Activated naive CD8-positive, alpha-beta T cell treated with anti-CD3 and anti-CD28 coated beads, Interleukin-2, amount 10 ng/mL, durations not matched to agents 7 days and 5 days (primary cell): ENCODE data around the gene ITIH5. TPM values are rescaled to one million over a fixed set of nuclear protein-coding genes. Genes with fewer than 3 reads are reported as not detected.

Experiments
- ATAC-seq: fragments of 150-1000 bp; cut with Tn5 transposase; one replicate; pipeline ENCODE4 v1.10.0; 2021; ENCODE audit warnings: low read depth, moderate library complexity
- POLR2A ChIA-PET: fragments of 350-600 bp; sonication (Branson Sonifier 250); formaldehyde crosslinking; loops from one replicate; lab custom pipeline; 2021; ENCODE audit warnings: antibody characterized with exemption; lab: Charles Lee
- DNase-seq: peaks from one replicate; pipeline ENCODE4 v3.0.0; 2021
- H3K27ac Mint-ChIP-seq: one replicate; pipeline ENCODE4 v1.8.0; 2022; ENCODE audit warnings: mild to moderate bottlenecking, mixed read lengths
- H3K27me3 Mint-ChIP-seq: one replicate; pipeline ENCODE4 v1.8.0; 2022; ENCODE audit warnings: mild to moderate bottlenecking, moderate library complexity, mixed read lengths
- H3K36me3 Mint-ChIP-seq: one replicate; pipeline ENCODE4 v1.8.0; 2021; ENCODE audit warnings: mild to moderate bottlenecking, mixed read lengths
- H3K4me1 Mint-ChIP-seq: one replicate; pipeline ENCODE4 v1.8.0; 2021; ENCODE audit warnings: mixed read lengths
- H3K4me3 Mint-ChIP-seq: one replicate; pipeline ENCODE4 v1.8.0; 2022; ENCODE audit warnings: mild to moderate bottlenecking, moderate library complexity, mixed read lengths
- H3K9me3 Mint-ChIP-seq: one replicate; pipeline ENCODE4 v1.8.0; 2021; ENCODE audit warnings: mixed read lengths
- total RNA-seq, 2 experiments: library from RNA; stranded (reverse); gene quantifications; one replicate each; pipeline ENCODE4 v1.2.3, GENCODE V29; 2021

The ITIH5 gene
- total RNA-seq, 2 experiments from 2014 or later: not detected

GRCh38 chr10:7642491-7643011, 24.2 kb downstream of the ITIH5 start:
- H3K9me3 Mint-ChIP-seq: peaks cover 3% of the 10 kb centered on the region
- no peak overlapping the region for H3K4me3 Mint-ChIP-seq
- ATAC-seq (no peak), DNase-seq (no peak)
- POLR2A ChIA-PET: no interaction called here
- no peak overlapping the region for H3K27ac Mint-ChIP-seq
- H3K4me1 Mint-ChIP-seq: no peaks in the 10 kb centered on the region
- no peaks in the 10 kb centered on the region for H3K36me3 Mint-ChIP-seq
- H3K27me3 Mint-ChIP-seq: peaks cover 38% of the 10 kb centered on the region

DNA sequence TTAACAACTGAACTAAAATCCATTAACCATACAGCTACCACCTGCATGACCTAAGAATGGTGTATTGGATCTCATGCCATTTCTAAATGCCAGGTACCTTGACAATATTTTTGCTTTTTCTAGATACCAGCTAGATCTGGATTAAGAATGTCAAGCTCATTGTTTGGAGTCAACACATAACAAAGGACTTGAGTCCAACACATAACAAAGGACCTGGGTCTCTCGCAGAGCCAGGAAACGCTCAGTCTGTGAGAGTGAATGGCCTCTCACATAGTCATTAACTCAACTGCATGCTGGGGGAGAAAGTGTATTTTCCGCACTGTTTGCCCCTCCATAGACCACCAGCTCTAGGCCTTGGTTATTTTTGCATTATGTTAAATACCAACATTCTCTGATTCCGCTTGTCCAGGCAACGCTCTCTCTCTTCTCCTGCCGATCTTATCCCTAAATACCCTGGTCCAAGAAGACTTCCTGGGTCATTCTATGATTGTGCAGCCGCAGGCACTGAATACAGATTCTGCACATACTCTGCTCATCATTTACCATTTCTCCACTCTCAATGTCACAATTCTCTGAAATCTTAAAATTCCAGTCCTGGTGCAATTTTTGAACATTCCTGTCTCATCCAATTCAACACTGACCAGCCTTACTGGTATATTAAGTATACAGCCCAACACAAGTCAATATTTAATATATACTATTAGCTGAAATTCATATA, 31.2 kb downstream of the ITIH5 start:
- H3K4me1 Mint-ChIP-seq: no peaks in the 10 kb centered on the region
- no peak for ATAC-seq
- POLR2A ChIA-PET: no interaction called here
- no peak for DNase-seq
- H3K27me3 Mint-ChIP-seq: peaks cover 17% of the 10 kb centered on the region
- H3K4me3 Mint-ChIP-seq: no peak overlapping the region
- no peaks in the 10 kb centered on the region for H3K36me3 Mint-ChIP-seq
- H3K27ac Mint-ChIP-seq: no peak overlapping the region
- no peaks in the 10 kb centered on the region for H3K9me3 Mint-ChIP-seq

- peaks cover 11% of the 10 kb centered on the region for H3K27me3 Mint-ChIP-seq
- H3K9me3 Mint-ChIP-seq: no peaks in the 10 kb centered on the region
- no peak for ATAC-seq
- no peak for DNase-seq
- no peaks in the 10 kb centered on the region for H3K4me1 Mint-ChIP-seq
- no peak overlapping the region for H3K4me3 Mint-ChIP-seq
- H3K36me3 Mint-ChIP-seq: no peaks in the 10 kb centered on the region
- H3K27ac Mint-ChIP-seq: no peak overlapping the region
- POLR2A ChIA-PET: no interaction called here
Observed at GRCh38 chr10:7634142-7634894, 32.4 kb downstream of the ITIH5 start.

- Mint-ChIP-seq H3K27me3 (peaks cover 7% of the 10 kb centered on the region), H3K4me3 (no peak overlapping the region), H3K9me3 (no peaks in the 10 kb centered on the region), H3K4me1 (no peaks in the 10 kb centered on the region), H3K36me3 (no peaks in the 10 kb centered on the region), H3K27ac (no peak overlapping the region)
- no peak for DNase-seq
- ATAC-seq: no peak
- POLR2A ChIA-PET: no interaction called here
Observed at GRCh38 chr10:7626283-7626682, 40.5 kb downstream of the ITIH5 start.

GRCh38 chr10:7625836-7626235, 40.9 kb downstream of the ITIH5 start:
- POLR2A ChIA-PET: no interaction called here
- ATAC-seq (no peak), DNase-seq (no peak)
- Mint-ChIP-seq H3K9me3 (no peaks in the 10 kb centered on the region), H3K36me3 (no peaks in the 10 kb centered on the region), H3K27me3 (peaks cover 7% of the 10 kb centered on the region), H3K4me3 (no peak overlapping the region), H3K27ac (no peak overlapping the region), H3K4me1 (no peaks in the 10 kb centered on the region)

DNA sequence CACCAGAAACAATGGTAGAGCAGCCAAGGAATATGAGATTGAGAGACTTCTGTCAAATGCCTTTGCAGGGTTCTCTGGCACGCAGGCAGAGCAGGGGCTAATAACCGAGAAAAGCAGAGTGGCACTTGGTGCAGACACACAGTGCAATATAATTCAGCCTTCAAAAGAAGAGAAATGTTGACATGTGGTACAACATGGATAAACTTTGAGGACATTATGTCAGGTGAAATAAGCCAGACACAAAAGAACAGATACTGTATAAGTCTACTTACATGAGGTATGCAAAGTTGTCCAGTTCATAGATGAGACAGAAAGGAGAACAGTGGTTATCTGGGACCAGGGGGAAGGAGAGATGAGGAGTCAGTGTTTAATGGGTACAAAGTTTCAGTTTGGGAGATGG, 41.8 kb downstream of the ITIH5 start:
- no peaks in the 10 kb centered on the region for H3K4me1 Mint-ChIP-seq
- no peak for DNase-seq
- no peaks in the 10 kb centered on the region for H3K36me3 Mint-ChIP-seq
- ATAC-seq: no peak
- POLR2A ChIA-PET: no interaction called here
- H3K27ac Mint-ChIP-seq: no peak overlapping the region
- no peak overlapping the region for H3K4me3 Mint-ChIP-seq
- no peaks in the 10 kb centered on the region for H3K9me3 Mint-ChIP-seq
- peaks cover 7% of the 10 kb centered on the region for H3K27me3 Mint-ChIP-seq

DNA sequence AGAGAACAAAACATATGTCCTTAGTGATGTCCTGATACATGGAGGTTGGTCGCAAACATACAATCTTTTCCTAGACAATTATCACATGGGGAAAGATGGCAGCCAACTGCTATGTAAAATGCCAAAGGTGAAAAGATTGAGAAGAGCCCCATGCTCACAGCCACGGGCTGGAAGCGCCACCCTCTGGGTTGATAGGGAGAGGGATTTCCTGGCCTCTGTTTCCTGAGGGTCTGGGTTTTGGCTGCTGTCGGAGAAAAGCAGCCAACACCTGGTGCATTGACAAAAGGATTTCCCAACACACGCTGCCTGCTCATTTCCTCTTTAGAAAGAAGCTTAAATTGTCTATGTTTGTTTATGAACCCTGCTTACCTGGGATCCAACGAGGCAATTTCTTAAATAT, 43.8 kb downstream of the ITIH5 start:
- Mint-ChIP-seq H3K27ac (no peak overlapping the region), H3K27me3 (peaks cover 7% of the 10 kb centered on the region), H3K4me3 (no peak overlapping the region), H3K4me1 (peaks cover 5% of the 10 kb centered on the region), H3K36me3 (no peaks in the 10 kb centered on the region), H3K9me3 (no peaks in the 10 kb centered on the region)
- ATAC-seq (no peak), DNase-seq (no peak)
- POLR2A ChIA-PET: no interaction called here

DNA sequence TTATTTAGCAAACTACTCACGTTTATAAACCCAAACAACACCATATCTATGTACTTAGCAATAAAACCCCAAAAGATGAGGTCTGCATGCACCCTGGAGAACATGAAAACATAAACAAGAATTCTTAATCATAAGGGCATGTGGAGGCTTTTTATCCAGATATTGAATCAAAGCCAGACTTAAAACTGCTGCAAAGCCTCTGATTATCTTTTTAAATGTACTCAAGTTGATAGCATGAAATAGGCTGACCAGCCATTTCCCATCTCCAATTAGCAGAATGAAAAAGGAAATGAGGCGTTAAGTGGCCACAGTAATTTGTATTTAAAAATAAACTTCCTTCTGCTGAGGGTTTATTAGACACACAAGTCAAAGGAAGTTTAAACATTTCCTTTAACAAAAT, 48.3 kb downstream of the ITIH5 start:
- peaks cover 5% of the 10 kb centered on the region for H3K4me1 Mint-ChIP-seq
- no peak for ATAC-seq
- DNase-seq: no peak
- H3K27ac Mint-ChIP-seq: no peak overlapping the region
- no peaks in the 10 kb centered on the region for H3K9me3 Mint-ChIP-seq
- peaks cover 12% of the 10 kb centered on the region for H3K27me3 Mint-ChIP-seq
- no peak overlapping the region for H3K4me3 Mint-ChIP-seq
- POLR2A ChIA-PET: no interaction called here
- H3K36me3 Mint-ChIP-seq: no peaks in the 10 kb centered on the region

DNA sequence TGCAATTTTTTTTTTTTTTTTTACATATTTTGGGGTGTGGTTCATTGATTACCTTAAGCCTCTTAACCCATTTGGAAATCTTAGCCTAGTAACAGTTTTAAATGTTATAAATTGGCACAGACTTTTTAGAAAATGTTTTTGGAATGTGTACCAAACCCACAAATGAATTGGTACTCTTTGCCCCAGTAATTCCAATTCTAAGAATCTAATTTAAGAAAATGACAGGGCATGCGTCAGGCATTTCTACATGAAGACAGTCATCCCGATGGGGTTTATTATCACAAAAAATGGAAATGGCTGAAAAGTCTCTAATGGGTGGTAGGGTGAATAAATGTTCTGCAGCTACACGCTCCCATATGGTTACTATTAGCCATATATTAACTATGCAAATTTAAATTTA, 54.9 kb downstream of the ITIH5 start:
- Mint-ChIP-seq H3K27me3 (peaks cover 11% of the 10 kb centered on the region), H3K4me1 (no peaks in the 10 kb centered on the region), H3K27ac (no peak overlapping the region), H3K4me3 (no peak overlapping the region), H3K36me3 (no peaks in the 10 kb centered on the region), H3K9me3 (no peaks in the 10 kb centered on the region)
- POLR2A ChIA-PET: no interaction called here
- ATAC-seq: no peak
- no peak for DNase-seq

- POLR2A ChIA-PET: no interaction called here
- H3K4me3 Mint-ChIP-seq: no peak overlapping the region
- H3K27ac Mint-ChIP-seq: no peak overlapping the region
- peaks cover 10% of the 10 kb centered on the region for H3K27me3 Mint-ChIP-seq
- ATAC-seq (no peak), DNase-seq (no peak)
- H3K9me3 Mint-ChIP-seq: no peaks in the 10 kb centered on the region
- no peaks in the 10 kb centered on the region for H3K4me1 Mint-ChIP-seq
- H3K36me3 Mint-ChIP-seq: no peaks in the 10 kb centered on the region
Observed at GRCh38 chr10:7610651-7611389, 55.9 kb downstream of the ITIH5 start.

GRCh38 chr10:7610026-7610425, 56.7 kb downstream of the ITIH5 start:
- no peak overlapping the region for H3K27ac Mint-ChIP-seq
- no peaks in the 10 kb centered on the region for H3K4me1 Mint-ChIP-seq
- no peak overlapping the region for H3K4me3 Mint-ChIP-seq
- H3K27me3 Mint-ChIP-seq: peaks cover 6% of the 10 kb centered on the region
- H3K9me3 Mint-ChIP-seq: no peaks in the 10 kb centered on the region
- ATAC-seq (no peak), DNase-seq (no peak)
- POLR2A ChIA-PET: no interaction called here
- H3K36me3 Mint-ChIP-seq: no peaks in the 10 kb centered on the region

GRCh38 chr10:7609556-7609955, 57.2 kb downstream of the ITIH5 start:
- POLR2A ChIA-PET: no interaction called here
- Mint-ChIP-seq H3K4me3 (no peak overlapping the region), H3K4me1 (no peaks in the 10 kb centered on the region), H3K27ac (no peak overlapping the region), H3K9me3 (no peaks in the 10 kb centered on the region), H3K27me3 (peaks cover 6% of the 10 kb centered on the region), H3K36me3 (no peaks in the 10 kb centered on the region)
- ATAC-seq (no peak), DNase-seq (no peak)

DNA sequence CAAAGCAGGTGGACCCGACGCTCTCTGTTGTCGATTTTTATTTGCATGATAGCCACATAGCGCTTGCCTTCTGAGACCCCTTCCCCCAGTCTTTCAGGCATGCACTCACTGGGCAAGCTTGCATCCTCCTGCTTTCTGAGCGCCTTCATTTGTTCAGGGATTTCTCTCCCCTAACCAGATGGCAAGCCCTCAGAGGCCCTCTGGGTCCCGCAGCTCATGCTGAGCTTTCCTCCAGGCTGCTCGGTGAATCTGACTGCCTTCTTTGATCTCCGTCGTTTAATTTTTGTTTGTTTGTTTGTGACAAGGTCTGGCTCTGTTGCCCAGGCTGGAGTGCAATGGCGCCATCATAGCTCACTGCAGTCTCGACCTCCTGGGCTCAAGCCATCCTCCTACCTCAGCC, 58.8 kb downstream of the ITIH5 start:
- Mint-ChIP-seq H3K4me3 (no peak overlapping the region), H3K9me3 (peaks cover 2% of the 10 kb centered on the region), H3K27me3 (peaks cover 4% of the 10 kb centered on the region), H3K4me1 (no peaks in the 10 kb centered on the region), H3K27ac (no peak overlapping the region), H3K36me3 (peaks cover 2% of the 10 kb centered on the region)
- ATAC-seq (no peak), DNase-seq (no peak)
- POLR2A ChIA-PET: no interaction called here
